HEK293 (cell line): ENCODE data around the gene GYG1.

Experiments used
- CTCF ChIP-seq: fragments of 450-650 bp; formaldehyde crosslinking; IDR thresholded peaks from 2 replicates; pipeline ENCODE4 v1.5.1; 2016; ENCODE audit warnings: missing biosample characterization, missing genetic modification characterization
- RBAK ChIP-seq: fragments of 450-650 bp; formaldehyde crosslinking; IDR thresholded peaks from 2 replicates; pipeline ENCODE4 v1.5.1; 2016; ENCODE audit warnings: missing biosample characterization, missing genetic modification characterization
- ZFP37 ChIP-seq: fragments of 450-650 bp; formaldehyde crosslinking; IDR thresholded peaks from 2 replicates; pipeline ENCODE4 v1.5.1; 2016; ENCODE audit warnings: missing biosample characterization, missing genetic modification characterization
- ZNF138 ChIP-seq: fragments of 450-650 bp; formaldehyde crosslinking; IDR thresholded peaks from 2 replicates; pipeline ENCODE4 v1.5.1; 2016; ENCODE audit warnings: missing biosample characterization, missing genetic modification characterization, borderline replicate concordance
- ZNF140 ChIP-seq: fragments of 450-650 bp; formaldehyde crosslinking; IDR thresholded peaks from 2 replicates; pipeline ENCODE4 v1.5.1; 2016; ENCODE audit warnings: missing biosample characterization, missing genetic modification characterization
- ZNF24 ChIP-seq: fragments of 450-650 bp; formaldehyde crosslinking; IDR thresholded peaks from 2 replicates; pipeline ENCODE4 v1.5.1; 2016; ENCODE audit warnings: missing biosample characterization, missing genetic modification characterization
- ZNF621 ChIP-seq: fragments of 450-650 bp; formaldehyde crosslinking; IDR thresholded peaks from 2 replicates; pipeline ENCODE4 v1.5.1; 2017; ENCODE audit warnings: missing biosample characterization, missing genetic modification characterization

GRCh38 chr3:149003653-149004305 is 12.4 kb downstream of the GYG1 start:
- TF ChIP-seq ZFP37 (no peak), CTCF (no peak), ZNF138 (tag by site-specific recombination) (no peak), ZNF140 (no peak), ZNF24 (tag by site-specific recombination) (no peak), ZNF621 (tag by site-specific recombination) (no peak), RBAK (tag by site-specific recombination) (no peak)
